NCI-H1436 treated with DMSO at 0.1 percent for 48 hours (cell line): ENCODE results near the gene IGFBPL1.
"Not testable (repeated sequence)": the region's sequence is repeated elsewhere in the genome, so short reads cannot be mapped to it uniquely, and the experiment has no call there.

Source experiments
- DNase-seq: peaks from one replicate; lab custom pipeline; 2025; lab: John Stamatoyannopoulos, UW

IGFBPL1 gene

GRCh38 chr9:38423973-38424843 lies at the start of gene IGFBPL1:
IGFBPL1 (minus strand) TSS chr9:38424454; CDS start chr9:38424424, 30 bp downstream.
- DNase-seq, result peak; percentile 17

- DNase-seq, result not testable (repeated sequence)
Measured at GRCh38 chr9:38472583-38473249, 48.5 kb upstream of the IGFBPL1 start.

GRCh38 chr9:38467404-38467803 lies 43.1 kb upstream of the IGFBPL1 start:
- peak; percentile 19 for DNase-seq

GRCh38 chr9:38453835-38454234 lies 29.6 kb upstream of the IGFBPL1 start:
- no peak for DNase-seq

- no peak for DNase-seq
Measured at GRCh38 chr9:38451162-38451561, 26.9 kb upstream of the IGFBPL1 start.

GRCh38 chr9:38447703-38448102 lies 23.4 kb upstream of the IGFBPL1 start:
- no peak for DNase-seq

GRCh38 chr9:38445154-38446043 lies 21.1 kb upstream of the IGFBPL1 start:
- DNase-seq, result no peak

GRCh38 chr9:38443597-38443996 lies 19.3 kb upstream of the IGFBPL1 start:
- DNase-seq, result no peak

GRCh38 chr9:38443181-38443580 lies 18.9 kb upstream of the IGFBPL1 start:
- DNase-seq, result no peak

GRCh38 chr9:38442473-38443096 lies 18.3 kb upstream of the IGFBPL1 start:
- no peak for DNase-seq

GRCh38 chr9:38441347-38442085 lies 17.3 kb upstream of the IGFBPL1 start:
- no peak for DNase-seq

GRCh38 chr9:38440516-38440915 lies 16.3 kb upstream of the IGFBPL1 start:
- no peak for DNase-seq

GRCh38 chr9:38439916-38440301 lies 15.7 kb upstream of the IGFBPL1 start:
- no peak for DNase-seq

- no peak for DNase-seq
Measured at GRCh38 chr9:38439291-38439915, 15.1 kb upstream of the IGFBPL1 start.

GRCh38 chr9:38437193-38437823 lies 13.1 kb upstream of the IGFBPL1 start:
- DNase-seq, result no peak

GRCh38 chr9:38436708-38437107 lies 12.5 kb upstream of the IGFBPL1 start:
- no peak for DNase-seq

GRCh38 chr9:38435521-38435920 lies 11.3 kb upstream of the IGFBPL1 start:
- no peak for DNase-seq

- no peak for DNase-seq
Measured at GRCh38 chr9:38434853-38435252, 10.6 kb upstream of the IGFBPL1 start.

- DNase-seq, result no peak
Measured at GRCh38 chr9:38434365-38434764, 10.1 kb upstream of the IGFBPL1 start.

GRCh38 chr9:38432922-38433510 lies 8.8 kb upstream of the IGFBPL1 start:
- DNase-seq, result no peak
